B cell (primary cell): ENCODE measurements around the gene DMXL2.

Experiments
- EZH2 ChIP-seq: IDR thresholded peaks from 2 replicates; pipeline ENCODE4 v1.6.1; 2012; ENCODE audit warnings: borderline replicate concordance, low read depth, mild to moderate bottlenecking, moderate library complexity, low read length; ENCODE audit not compliant: insufficient read depth, poor library complexity, severe bottlenecking
- TF ChIP-seq, protein P1 (sequence below): fragments of 200-600 bp; IDR thresholded peaks from one replicate; pipeline ENCODE4 v1.8.0; 2022; ENCODE audit warnings: antibody characterized with exemption, mild to moderate bottlenecking

DNA sequence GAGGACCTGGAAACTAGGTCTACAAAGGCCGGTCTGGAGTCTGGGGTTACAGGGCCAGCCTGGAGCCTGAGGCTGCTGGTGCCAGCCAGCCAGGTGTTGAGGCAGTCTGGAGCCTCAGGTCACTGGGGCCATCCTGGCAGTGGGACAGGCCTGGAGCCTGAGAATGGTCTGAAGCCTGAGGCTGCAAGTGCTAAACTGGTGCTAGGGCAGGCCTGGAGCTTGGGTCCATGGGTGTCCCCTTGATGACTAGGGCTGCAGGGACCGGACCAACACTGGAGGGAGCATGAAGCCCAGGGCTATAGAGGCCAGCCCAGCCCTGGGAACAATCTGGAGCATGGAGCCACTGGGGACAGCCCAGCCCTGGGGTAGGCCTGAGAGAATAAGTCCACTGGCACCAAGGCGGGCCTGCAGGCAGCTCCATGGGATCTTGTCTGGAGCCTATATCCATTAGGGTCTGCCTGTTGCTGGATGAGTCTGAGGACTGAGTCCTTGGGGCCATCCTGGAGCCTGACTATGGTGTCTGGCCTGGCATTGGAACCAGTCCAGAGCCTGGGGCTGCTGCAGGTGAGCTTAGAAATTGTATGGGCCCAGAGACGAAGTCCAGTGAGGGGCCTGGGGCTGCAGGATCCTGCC is 179.2 kb downstream of the DMXL2 start:
- TF ChIP-seq, protein P1, sequence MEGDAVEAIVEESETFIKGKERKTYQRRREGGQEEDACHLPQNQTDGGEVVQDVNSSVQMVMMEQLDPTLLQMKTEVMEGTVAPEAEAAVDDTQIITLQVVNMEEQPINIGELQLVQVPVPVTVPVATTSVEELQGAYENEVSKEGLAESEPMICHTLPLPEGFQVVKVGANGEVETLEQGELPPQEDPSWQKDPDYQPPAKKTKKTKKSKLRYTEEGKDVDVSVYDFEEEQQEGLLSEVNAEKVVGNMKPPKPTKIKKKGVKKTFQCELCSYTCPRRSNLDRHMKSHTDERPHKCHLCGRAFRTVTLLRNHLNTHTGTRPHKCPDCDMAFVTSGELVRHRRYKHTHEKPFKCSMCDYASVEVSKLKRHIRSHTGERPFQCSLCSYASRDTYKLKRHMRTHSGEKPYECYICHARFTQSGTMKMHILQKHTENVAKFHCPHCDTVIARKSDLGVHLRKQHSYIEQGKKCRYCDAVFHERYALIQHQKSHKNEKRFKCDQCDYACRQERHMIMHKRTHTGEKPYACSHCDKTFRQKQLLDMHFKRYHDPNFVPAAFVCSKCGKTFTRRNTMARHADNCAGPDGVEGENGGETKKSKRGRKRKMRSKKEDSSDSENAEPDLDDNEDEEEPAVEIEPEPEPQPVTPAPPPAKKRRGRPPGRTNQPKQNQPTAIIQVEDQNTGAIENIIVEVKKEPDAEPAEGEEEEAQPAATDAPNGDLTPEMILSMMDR: no peak
- no peak for TF ChIP-seq EZH2
